Mesenchymal stem cell (in vitro differentiated cells and primary cell): ENCODE measurements around the gene ABCC10.

Experiments
- DNase-seq: peaks from one replicate; pipeline ENCODE4 v3.0.0-alpha.2; 2013
- H2AFZ ChIP-seq: one replicate; pipeline ENCODE4 v1.6.1; 2013; ENCODE audit warnings: low read depth, mild to moderate bottlenecking, control low read depth, inconsistent platforms, low read length, moderate library complexity
- H2AK5ac ChIP-seq: 2 replicates; pipeline ENCODE4 v1.6.1; 2013; ENCODE audit warnings: low read length, moderate library complexity, mild to moderate bottlenecking, inconsistent platforms; ENCODE audit not compliant: severe bottlenecking
- H2BK120ac ChIP-seq: one replicate; pipeline ENCODE4 v1.6.1; 2013; ENCODE audit warnings: low read depth, mild to moderate bottlenecking, inconsistent platforms, low read length, moderate library complexity
- H2BK12ac ChIP-seq, 2 experiments: one replicate each; pipeline ENCODE4 v1.6.1; 2013; ENCODE audit warnings: inconsistent platforms in 2 of 2, low read length in 2 of 2, mild to moderate bottlenecking in 2 of 2, moderate library complexity in 2 of 2, control low read depth in 1 of 2
- H2BK15ac ChIP-seq: one replicate; pipeline ENCODE4 v1.6.1; 2013; ENCODE audit warnings: mild to moderate bottlenecking, low read depth, inconsistent platforms; ENCODE audit not compliant: poor library complexity, severe bottlenecking
- H2BK5ac ChIP-seq: 2 replicates; pipeline ENCODE4 v1.6.1; 2013; ENCODE audit warnings: low read depth, mild to moderate bottlenecking, low read length, control low read depth, inconsistent platforms; ENCODE audit not compliant: poor library complexity, severe bottlenecking
- H3K14ac ChIP-seq, 2 experiments: one replicate each; pipeline ENCODE4 v1.6.1; 2013; ENCODE audit warnings: inconsistent platforms in 2 of 2, low read length in 2 of 2, control low read depth in 1 of 2, mild to moderate bottlenecking in 1 of 2, moderate library complexity in 1 of 2
- H3K18ac ChIP-seq, 2 experiments: one replicate each; pipeline ENCODE4 v1.6.1; 2013; ENCODE audit warnings: inconsistent platforms in 2 of 2, low read length in 2 of 2, control low read depth in 1 of 2, low read depth in 1 of 2, mild to moderate bottlenecking in 1 of 2
- H3K23ac ChIP-seq, 2 experiments: one replicate each; pipeline ENCODE4 v1.6.1; 2013; ENCODE audit warnings: inconsistent platforms in 2 of 2, low read length in 2 of 2, mild to moderate bottlenecking in 2 of 2, moderate library complexity in 2 of 2, control low read depth in 1 of 2
- H3K27ac ChIP-seq: 2 replicates; pipeline ENCODE4 v1.5.1; 2013; ENCODE audit warnings: mild to moderate bottlenecking, moderate library complexity, low read length, control low read depth, inconsistent platforms; ENCODE audit not compliant: poor library complexity, severe bottlenecking
- H3K27me3 ChIP-seq, 2 experiments: 2 replicates each; pipeline versions ENCODE4 v1.6.1 to v1.7.0; 2013; ENCODE audit warnings: low read length in 2 of 2, mild to moderate bottlenecking in 2 of 2, moderate library complexity in 2 of 2, control low read depth in 1 of 2, inconsistent platforms in 1 of 2; ENCODE audit not compliant: control insufficient read depth in 1 of 2, insufficient read depth in 1 of 2
- H3K36me3 ChIP-seq, 2 experiments: 2 replicates each; pipeline versions ENCODE4 v1.6.1 to v1.7.0; 2013; ENCODE audit warnings: low read length in 2 of 2, control low read depth in 1 of 2, inconsistent platforms in 1 of 2, low read depth in 1 of 2, mild to moderate bottlenecking in 1 of 2; ENCODE audit not compliant: insufficient read depth in 2 of 2, control insufficient read depth in 1 of 2
- H3K4ac ChIP-seq, 2 experiments: one replicate each; pipeline ENCODE4 v1.6.1; 2013; ENCODE audit warnings: inconsistent platforms in 2 of 2, low read length in 2 of 2, mild to moderate bottlenecking in 2 of 2, moderate library complexity in 2 of 2, control low read depth in 1 of 2, low read depth in 1 of 2
- H3K4me1 ChIP-seq: 2 replicates; pipeline ENCODE4 v1.6.1; 2013; ENCODE audit warnings: low read depth, low read length, control low read depth; ENCODE audit not compliant: control insufficient read depth, insufficient read depth
- H3K4me2 ChIP-seq: 2 replicates; pipeline ENCODE4 v1.6.1; 2013; ENCODE audit warnings: low read length, mild to moderate bottlenecking, inconsistent platforms; ENCODE audit not compliant: poor library complexity, severe bottlenecking
- H3K4me3 ChIP-seq, 2 experiments: 2 replicates each; pipeline versions ENCODE4 v1.5.1 to v1.7.0; 2013; ENCODE audit warnings: low read length in 2 of 2, mild to moderate bottlenecking in 2 of 2, control low read depth in 1 of 2, low read depth in 1 of 2; ENCODE audit not compliant: insufficient read depth in 1 of 2
- H3K79me1 ChIP-seq: replicated peaks from 2 replicates; pipeline ENCODE4 v1.6.1; 2013; ENCODE audit warnings: mild to moderate bottlenecking, control low read depth, low read length, inconsistent platforms; ENCODE audit not compliant: poor library complexity, severe bottlenecking
- H3K9ac ChIP-seq: 2 replicates; pipeline ENCODE4 v1.7.0; 2013; ENCODE audit warnings: mild to moderate bottlenecking, low read length, moderate library complexity
- H3K9me3 ChIP-seq: 2 replicates; pipeline ENCODE4 v1.7.0; 2013; ENCODE audit warnings: mild to moderate bottlenecking, low read length; ENCODE audit not compliant: control insufficient read depth
- H4K8ac ChIP-seq: one replicate; pipeline ENCODE4 v1.6.1; 2013; ENCODE audit warnings: inconsistent platforms, mild to moderate bottlenecking, low read length, moderate library complexity
- H4K91ac ChIP-seq: one replicate; pipeline ENCODE4 v1.6.1; 2013; ENCODE audit warnings: mild to moderate bottlenecking, low read length, inconsistent platforms
- WGBS: methylation state at CpG from one replicate; pipeline ENCODE4 v1.1.7; 2013; ENCODE audit warnings: mixed read lengths; 5-methylcytosine and 5-hydroxymethylcytosine counted together

The ABCC10 gene

DNA sequence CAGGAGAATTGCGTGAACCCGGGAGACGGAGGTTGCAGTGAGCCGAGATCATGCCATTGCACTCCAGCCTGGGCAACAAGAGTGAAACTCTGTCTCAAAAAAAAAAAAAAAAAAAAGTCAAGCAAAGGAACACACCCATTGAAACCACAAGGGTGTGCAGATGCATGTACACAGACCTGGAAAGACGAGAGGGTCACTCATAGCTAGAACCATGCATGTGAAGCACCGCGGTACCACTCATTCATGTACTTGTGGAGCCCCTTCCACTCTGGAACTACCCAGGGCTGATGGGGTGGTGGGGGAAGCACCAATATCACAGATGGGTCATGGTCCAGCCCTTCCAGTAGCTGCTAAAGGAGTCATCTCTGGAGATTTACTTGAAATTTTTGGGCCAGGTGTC lies 42.6 kb downstream of the ABCC10 start:
- no peaks in the 10 kb centered on the region for H3K36me3 ChIP-seq
- H3K4me1 ChIP-seq = no peaks in the 10 kb centered on the region
- DNase-seq = no peak
- no peaks in the 10 kb centered on the region for H3K9me3 ChIP-seq
- H3K79me1 ChIP-seq = no peaks in the 10 kb centered on the region
- no peak overlapping the region for H2BK12ac ChIP-seq
- H3K9ac ChIP-seq = no peak overlapping the region
- 94% methylated on average over 7 of the region's 7 CpGs for whole genome bisulfite sequencing
- H2BK5ac ChIP-seq = no peak overlapping the region
- H2AFZ ChIP-seq = no peak overlapping the region
- H3K14ac ChIP-seq = no peak overlapping the region
- H3K27ac ChIP-seq = no peak overlapping the region
- H3K18ac ChIP-seq = no peak overlapping the region
- H3K4me3 ChIP-seq = no peak overlapping the region
- H2BK15ac ChIP-seq = no peak overlapping the region
- H4K8ac ChIP-seq = no peak overlapping the region
- no peak overlapping the region for H4K91ac ChIP-seq
- H3K4me2 ChIP-seq = no peak overlapping the region
- H3K27me3 ChIP-seq = peaks cover 24 to 33% of the 10 kb centered on the region in 2 experiments
- H3K23ac ChIP-seq = no peak overlapping the region
- no peak overlapping the region for H2BK120ac ChIP-seq
- no peak overlapping the region for H3K4ac ChIP-seq
- H2AK5ac ChIP-seq = no peak overlapping the region

- Histone ChIP-seq H3K27me3 (peaks cover 24 to 33% of the 10 kb centered on the region in 2 experiments), H4K8ac (no peak overlapping the region), H3K4me3 (no peak overlapping the region), H2AFZ (no peak overlapping the region), H3K4me2 (no peak overlapping the region), H3K36me3 (no peaks in the 10 kb centered on the region), H3K14ac (no peak overlapping the region), H2AK5ac (no peak overlapping the region), H2BK5ac (no peak overlapping the region), H3K27ac (no peak overlapping the region), H3K79me1 (no peaks in the 10 kb centered on the region), H2BK120ac (no peak overlapping the region), H3K4ac (no peak overlapping the region), H4K91ac (no peak overlapping the region), H2BK12ac (no peak overlapping the region), H3K9me3 (no peaks in the 10 kb centered on the region), H3K23ac (no peak overlapping the region), H2BK15ac (no peak overlapping the region), H3K9ac (no peak overlapping the region), H3K18ac (no peak overlapping the region), H3K4me1 (no peaks in the 10 kb centered on the region)
- DNase-seq = no peak
- 78% methylated on average over 1 of the region's 1 CpG for WGBS
These were observed 44.1 kb downstream of the ABCC10 start for GRCh38 chr6:43471399-43471798.

DNA sequence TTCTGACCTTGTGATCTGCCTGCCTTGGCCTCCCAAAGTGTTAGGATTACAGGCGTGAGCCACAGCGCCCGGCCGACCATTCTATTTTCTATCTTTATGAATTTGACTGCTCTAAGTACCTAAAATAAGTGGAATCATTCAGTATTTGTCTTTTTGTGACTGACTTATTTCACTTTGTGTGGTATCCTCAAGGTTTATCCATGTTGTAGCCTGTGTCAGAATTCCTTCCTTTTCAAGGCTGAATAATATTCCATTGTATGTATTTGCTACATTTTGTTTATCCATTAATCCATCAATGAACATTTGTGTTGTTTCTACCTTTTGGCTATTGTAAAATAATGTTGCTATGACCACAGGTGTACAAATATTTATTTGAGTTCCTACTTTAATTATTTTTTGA lies 45.2 kb downstream of the ABCC10 start:
- Histone ChIP-seq H3K14ac (no peak overlapping the region), H3K23ac (no peak overlapping the region), H3K9ac (no peak overlapping the region), H3K9me3 (no peaks in the 10 kb centered on the region), H4K91ac (no peak overlapping the region), H3K27me3 (peaks cover 23 to 32% of the 10 kb centered on the region in 2 experiments), H2BK120ac (no peak overlapping the region), H3K4me3 (no peak overlapping the region), H2BK15ac (no peak overlapping the region), H2BK12ac (no peak overlapping the region), H3K27ac (no peak overlapping the region), H3K79me1 (peaks cover under 1% of the 10 kb centered on the region), H3K18ac (no peak overlapping the region), H2BK5ac (no peak overlapping the region), H4K8ac (no peak overlapping the region), H3K36me3 (no peaks in the 10 kb centered on the region), H3K4me2 (no peak overlapping the region), H3K4me1 (no peaks in the 10 kb centered on the region), H2AK5ac (no peak overlapping the region), H3K4ac (no peak overlapping the region), H2AFZ (no peak overlapping the region)
- no peak for DNase-seq
- WGBS = no CpG with 5 or more reads among the region's 4 CpGs

DNA sequence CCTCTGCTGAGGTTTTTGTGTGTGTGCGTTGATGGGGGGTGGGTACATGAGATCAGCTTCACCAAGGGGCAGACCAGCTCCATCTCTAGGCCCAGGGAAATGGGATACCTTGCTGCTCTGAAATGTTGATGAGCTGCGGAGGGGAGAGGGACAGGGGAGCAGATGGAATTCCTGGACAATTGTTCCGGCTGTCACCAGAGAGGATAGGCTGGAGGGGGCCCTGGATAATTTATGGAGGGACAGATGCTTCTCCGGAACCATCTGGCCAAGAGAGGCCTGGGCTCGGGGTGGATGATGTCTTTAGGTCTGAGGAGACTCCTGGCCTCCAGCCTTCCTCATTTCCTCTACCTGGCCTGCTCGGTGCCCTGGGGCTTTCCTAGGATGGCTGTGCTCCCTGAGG lies 48.2 kb downstream of the ABCC10 start:
- 86% methylated on average over 6 of the region's 6 CpGs for WGBS
- Histone ChIP-seq H4K8ac (no peak overlapping the region), H3K9ac (no peak overlapping the region), H3K18ac (no peak overlapping the region), H3K4me2 (no peak overlapping the region), H3K9me3 (no peaks in the 10 kb centered on the region), H3K36me3 (peaks cover 0 to 3% of the 10 kb centered on the region in 2 experiments), H3K4me1 (peaks cover 6% of the 10 kb centered on the region), H3K27ac (no peak overlapping the region), H2BK5ac (no peak overlapping the region), H3K79me1 (peaks cover 19% of the 10 kb centered on the region), H3K27me3 (peaks cover 4 to 11% of the 10 kb centered on the region in 2 experiments), H2BK120ac (no peak overlapping the region), H2AFZ (no peak overlapping the region), H4K91ac (no peak overlapping the region), H3K23ac (no peak overlapping the region), H2BK12ac (no peak overlapping the region), H2AK5ac (no peak overlapping the region), H3K4ac (no peak overlapping the region), H3K4me3 (no peak overlapping the region), H3K14ac (no peak overlapping the region), H2BK15ac (no peak overlapping the region)
- DNase-seq = no peak
